SK-N-MC (cell line): ENCODE data around the gene PPP2R2C.

Source experiments
- EZH2 ChIP-seq: fragments of 200-600 bp; sonication (generic); IDR thresholded peaks from one replicate; pipeline ENCODE4 v1.6.1; 2017; ENCODE audit warnings: antibody characterized with exemption
- POLR2AphosphoS5 ChIP-seq: IDR thresholded peaks from 2 replicates; pipeline ENCODE4 v1.6.1; 2012; ENCODE audit warnings: mild to moderate bottlenecking, low read depth, low read length, borderline replicate concordance

- no peak for TF ChIP-seq EZH2
- no peak for TF ChIP-seq POLR2AphosphoS5
Observed at GRCh38 chr4:6509587-6509986, 37.2 kb upstream of the PPP2R2C start.
